ENCODE data around the gene NHERF1. TPM values are rescaled to one million over a fixed set of nuclear protein-coding genes. Genes with fewer than 3 reads are reported as not detected.

The NHERF1 gene
- total RNA-seq, 1 experiment from 2014 or later = 218 TPM

DNA sequence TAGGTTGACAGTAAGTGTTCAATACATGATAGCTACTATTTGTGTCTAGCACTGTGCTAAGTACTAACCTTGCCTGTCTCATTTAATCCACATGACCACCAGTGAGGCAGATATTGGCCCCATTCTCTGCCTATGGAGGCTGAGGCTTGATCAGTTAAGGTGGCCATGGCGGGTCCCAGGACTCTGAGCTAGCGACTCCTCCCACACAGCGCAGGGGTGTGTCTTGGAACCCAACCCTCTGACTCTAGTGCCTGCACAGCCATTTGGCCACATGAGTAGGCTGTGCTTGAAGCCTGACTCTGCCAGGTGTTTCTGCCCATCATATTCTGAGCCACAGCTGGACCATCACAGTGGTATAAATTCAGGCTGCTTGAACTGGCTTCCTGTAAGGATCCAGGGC lies 6.4 kb downstream of the NHERF1 start:
- ChIA-PET CTCF (no interaction called here), POLR2A (interaction anchor here (0.7 kb wide), 1 partner anchor 92 kb away, joined by 3 read pairs; no protein-coding TSS in a partner anchor)
- Mint-ChIP-seq H3K4me3 (ENCODE audit: unreplicated experiment) (no peak overlapping the region), H3K4me1 (ENCODE audit: low read depth, unreplicated experiment) (peaks cover 57% of the 10 kb centered on the region), H3K27ac (ENCODE audit: unreplicated experiment) (peak overlapping the region; percentile 25), H3K36me3 (ENCODE audit: insufficient read depth, unreplicated experiment) (peaks cover 60% of the 10 kb centered on the region), H3K9me3 (ENCODE audit: unreplicated experiment) (peaks cover 10% of the 10 kb centered on the region), H3K27me3 (ENCODE audit: insufficient read depth, unreplicated experiment) (no peaks in the 10 kb centered on the region)
- TF ChIP-seq, protein P1, sequence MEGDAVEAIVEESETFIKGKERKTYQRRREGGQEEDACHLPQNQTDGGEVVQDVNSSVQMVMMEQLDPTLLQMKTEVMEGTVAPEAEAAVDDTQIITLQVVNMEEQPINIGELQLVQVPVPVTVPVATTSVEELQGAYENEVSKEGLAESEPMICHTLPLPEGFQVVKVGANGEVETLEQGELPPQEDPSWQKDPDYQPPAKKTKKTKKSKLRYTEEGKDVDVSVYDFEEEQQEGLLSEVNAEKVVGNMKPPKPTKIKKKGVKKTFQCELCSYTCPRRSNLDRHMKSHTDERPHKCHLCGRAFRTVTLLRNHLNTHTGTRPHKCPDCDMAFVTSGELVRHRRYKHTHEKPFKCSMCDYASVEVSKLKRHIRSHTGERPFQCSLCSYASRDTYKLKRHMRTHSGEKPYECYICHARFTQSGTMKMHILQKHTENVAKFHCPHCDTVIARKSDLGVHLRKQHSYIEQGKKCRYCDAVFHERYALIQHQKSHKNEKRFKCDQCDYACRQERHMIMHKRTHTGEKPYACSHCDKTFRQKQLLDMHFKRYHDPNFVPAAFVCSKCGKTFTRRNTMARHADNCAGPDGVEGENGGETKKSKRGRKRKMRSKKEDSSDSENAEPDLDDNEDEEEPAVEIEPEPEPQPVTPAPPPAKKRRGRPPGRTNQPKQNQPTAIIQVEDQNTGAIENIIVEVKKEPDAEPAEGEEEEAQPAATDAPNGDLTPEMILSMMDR (IDR thresholded peaks at IDR 0.05; ENCODE audit: insufficient read depth in 1 of 2, low read depth in 1 of 2, low read length in 1 of 2, severe bottlenecking in 1 of 2, unreplicated experiment in 1 of 2) = no peak
- H3K36me3 ChIP-seq (ENCODE audit: control insufficient read depth, insufficient read depth, low read length) = peaks cover 5% of the 10 kb centered on the region
- H3K27me3 ChIP-seq (replicated peaks; ENCODE audit: control insufficient read depth, insufficient read depth, low read length) = no peaks in the 10 kb centered on the region
- H3K9me3 ChIP-seq = no peaks in the 10 kb centered on the region
- intact Hi-C loops (cut with micrococcal nuclease; ENCODE audit: unreplicated experiment) = no loop called here
- peaks cover 58% of the 10 kb centered on the region for H3K4me1 ChIP-seq
- no peak for DNase-seq
- BruUV-seq (replicated peaks) = no TSS peak
- no peak overlapping the region for H3K4me3 ChIP-seq (ENCODE audit: low read depth, low read length)

DNA sequence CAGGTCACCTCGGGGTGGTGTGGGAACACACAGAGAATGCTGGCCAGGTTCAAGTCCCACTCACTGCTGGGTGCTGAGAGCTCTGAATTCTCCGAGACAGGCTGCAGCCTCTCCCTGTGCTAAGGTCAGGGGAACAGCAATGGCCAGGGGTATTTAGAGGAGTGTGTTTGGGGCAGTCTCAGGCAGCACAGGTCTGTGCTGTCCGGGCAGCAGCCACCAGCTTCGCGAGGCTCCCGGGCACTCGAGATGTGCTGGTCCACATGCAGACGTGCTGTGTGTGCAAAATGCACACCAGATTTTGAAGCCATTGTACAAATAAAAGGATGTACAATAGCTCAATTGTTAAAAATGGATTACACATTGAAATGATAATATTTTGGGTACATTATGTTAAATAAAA lies 7.1 kb downstream of the NHERF1 start:
- Mint-ChIP-seq H3K4me1 (ENCODE audit: low read depth, unreplicated experiment) (peaks cover 56% of the 10 kb centered on the region), H3K4me3 (ENCODE audit: unreplicated experiment) (no peak overlapping the region), H3K36me3 (ENCODE audit: insufficient read depth, unreplicated experiment) (peaks cover 58% of the 10 kb centered on the region), H3K27me3 (ENCODE audit: insufficient read depth, unreplicated experiment) (no peaks in the 10 kb centered on the region), H3K9me3 (ENCODE audit: unreplicated experiment) (peaks cover 10% of the 10 kb centered on the region), H3K27ac (ENCODE audit: unreplicated experiment) (no peak overlapping the region)
- TF ChIP-seq, protein P1 (IDR thresholded peaks at IDR 0.05; ENCODE audit: insufficient read depth in 1 of 2, low read depth in 1 of 2, low read length in 1 of 2, severe bottlenecking in 1 of 2, unreplicated experiment in 1 of 2) = no peak
- H3K4me1 ChIP-seq = peaks cover 65% of the 10 kb centered on the region
- H3K4me3 ChIP-seq (ENCODE audit: low read depth, low read length) = no peak overlapping the region
- no peak for DNase-seq
- BruUV-seq (replicated peaks) = no TSS peak
- peaks cover 4% of the 10 kb centered on the region for H3K36me3 ChIP-seq (ENCODE audit: control insufficient read depth, insufficient read depth, low read length)
- CTCF ChIA-PET = no interaction called here
- no peaks in the 10 kb centered on the region for H3K27me3 ChIP-seq (replicated peaks; ENCODE audit: control insufficient read depth, insufficient read depth, low read length)
- H3K9me3 ChIP-seq = no peaks in the 10 kb centered on the region
- intact Hi-C loops (cut with micrococcal nuclease; ENCODE audit: unreplicated experiment) = no loop called here
- POLR2A ChIA-PET = no interaction called here

DNA sequence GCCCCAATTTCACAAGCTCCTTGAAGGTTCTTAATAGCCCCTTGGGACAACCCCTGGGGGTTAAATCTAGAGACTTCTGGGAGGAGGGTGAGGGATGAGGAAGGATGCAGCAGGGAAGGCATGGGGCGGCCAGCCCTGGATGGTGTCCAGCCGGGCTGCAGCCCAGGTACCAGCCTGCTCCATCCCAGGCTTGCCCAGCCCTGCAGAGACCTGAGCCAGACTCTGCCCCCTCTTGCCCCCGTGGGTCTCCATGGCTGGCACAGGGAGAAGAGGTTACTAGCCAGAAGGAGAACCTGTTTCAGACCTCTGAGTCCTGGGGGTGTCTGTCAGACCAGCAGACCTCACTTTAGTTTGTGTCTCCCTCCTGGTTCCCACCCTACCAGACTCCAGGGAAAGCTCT lies 8.5 kb downstream of the NHERF1 start:
- peaks cover 67% of the 10 kb centered on the region for H3K4me1 ChIP-seq
- TF ChIP-seq, protein P1 (IDR thresholded peaks at IDR 0.05; ENCODE audit: insufficient read depth in 1 of 2, low read depth in 1 of 2, low read length in 1 of 2, severe bottlenecking in 1 of 2, unreplicated experiment in 1 of 2) = no peak
- H3K4me1 Mint-ChIP-seq (ENCODE audit: low read depth, unreplicated experiment) = peaks cover 47% of the 10 kb centered on the region
- peaks cover 47% of the 10 kb centered on the region for H3K36me3 Mint-ChIP-seq (ENCODE audit: insufficient read depth, unreplicated experiment)
- CTCF ChIA-PET = interaction anchor here (1.2 to 5.0 kb wide), 2 partner anchors 9 to 14 kb away, joined by 3 to 102 read pairs; partner anchors contain the start of gene NHERF1
- POLR2A ChIA-PET = interaction anchor here (0.6 kb wide), 1 partner anchor 205 kb away, joined by 8 read pairs; no protein-coding TSS in a partner anchor
- H3K27me3 Mint-ChIP-seq (ENCODE audit: insufficient read depth, unreplicated experiment) = no peaks in the 10 kb centered on the region
- no peak for DNase-seq
- intact Hi-C loops (cut with micrococcal nuclease; ENCODE audit: unreplicated experiment) = no loop called here
- no peaks in the 10 kb centered on the region for H3K27me3 ChIP-seq (replicated peaks; ENCODE audit: control insufficient read depth, insufficient read depth, low read length)
- H3K27ac Mint-ChIP-seq (ENCODE audit: unreplicated experiment) = peak overlapping the region; percentile 94
- no peaks in the 10 kb centered on the region for H3K9me3 ChIP-seq
- H3K4me3 Mint-ChIP-seq (ENCODE audit: unreplicated experiment) = no peak overlapping the region
- peaks cover 4% of the 10 kb centered on the region for H3K36me3 ChIP-seq (ENCODE audit: control insufficient read depth, insufficient read depth, low read length)
- no peak overlapping the region for H3K4me3 ChIP-seq (ENCODE audit: low read depth, low read length)
- BruUV-seq (replicated peaks) = no TSS peak
- peaks cover 10% of the 10 kb centered on the region for H3K9me3 Mint-ChIP-seq (ENCODE audit: unreplicated experiment)
